HL-60 (cell line): ENCODE data around the gene FGF1.

ENCODE experiments used
- DNase-seq, 2 experiments: peaks; one replicate each; pipeline ENCODE4 v3.0.0-alpha.2; 2010 to 2020; ENCODE audit warnings: low read depth in 1 of 2, low spot score in 1 of 2
- H3K27ac ChIP-seq: fragments of 250-450 bp; sonication (Bioruptor Pico); replicated peaks from 2 replicates; pipeline ENCODE4 v1.5.1; 2020; ENCODE audit warnings: mild to moderate bottlenecking, moderate library complexity
- H3K27me3 ChIP-seq: fragments of 250-450 bp; sonication (Bioruptor Pico); 2 replicates; pipeline ENCODE4 v1.5.1; 2021; ENCODE audit warnings: mild to moderate bottlenecking, moderate library complexity; ENCODE audit not compliant: insufficient read depth, poor library complexity, severe bottlenecking
- H3K4me3 ChIP-seq: replicated peaks from 2 replicates; pipeline ENCODE4 v1.5.1; 2011; ENCODE audit warnings: mild to moderate bottlenecking, control low read depth, low read length; ENCODE audit not compliant: insufficient read depth
- GABPA ChIP-seq: IDR thresholded peaks from 2 replicates; pipeline ENCODE4 v1.6.1; 2012; ENCODE audit warnings: low read depth
- POLR2AphosphoS5 ChIP-seq: IDR thresholded peaks from 2 replicates; pipeline ENCODE4 v1.6.1; 2012; ENCODE audit warnings: low read depth
- SPI1 ChIP-seq: IDR thresholded peaks from 2 replicates; pipeline ENCODE4 v1.6.1; 2012; ENCODE audit warnings: low read depth, mild to moderate bottlenecking, borderline replicate concordance
- TF ChIP-seq, protein P1 (sequence below): IDR thresholded peaks from 2 replicates; pipeline ENCODE4 v1.6.1; 2012; ENCODE audit warnings: low read depth; ENCODE audit not compliant: insufficient replicate concordance
- TF ChIP-seq, protein P2 (sequence below): IDR thresholded peaks from one replicate; pipeline ENCODE4 v1.5.1; 2011; ENCODE audit warnings: low read length, control low read depth, inconsistent platforms; ENCODE audit not compliant: insufficient read depth

FGF1 gene

GRCh38 chr5:142584891-142585290 is 101.0 kb downstream of the FGF1 start:
- TF ChIP-seq, protein P1, sequence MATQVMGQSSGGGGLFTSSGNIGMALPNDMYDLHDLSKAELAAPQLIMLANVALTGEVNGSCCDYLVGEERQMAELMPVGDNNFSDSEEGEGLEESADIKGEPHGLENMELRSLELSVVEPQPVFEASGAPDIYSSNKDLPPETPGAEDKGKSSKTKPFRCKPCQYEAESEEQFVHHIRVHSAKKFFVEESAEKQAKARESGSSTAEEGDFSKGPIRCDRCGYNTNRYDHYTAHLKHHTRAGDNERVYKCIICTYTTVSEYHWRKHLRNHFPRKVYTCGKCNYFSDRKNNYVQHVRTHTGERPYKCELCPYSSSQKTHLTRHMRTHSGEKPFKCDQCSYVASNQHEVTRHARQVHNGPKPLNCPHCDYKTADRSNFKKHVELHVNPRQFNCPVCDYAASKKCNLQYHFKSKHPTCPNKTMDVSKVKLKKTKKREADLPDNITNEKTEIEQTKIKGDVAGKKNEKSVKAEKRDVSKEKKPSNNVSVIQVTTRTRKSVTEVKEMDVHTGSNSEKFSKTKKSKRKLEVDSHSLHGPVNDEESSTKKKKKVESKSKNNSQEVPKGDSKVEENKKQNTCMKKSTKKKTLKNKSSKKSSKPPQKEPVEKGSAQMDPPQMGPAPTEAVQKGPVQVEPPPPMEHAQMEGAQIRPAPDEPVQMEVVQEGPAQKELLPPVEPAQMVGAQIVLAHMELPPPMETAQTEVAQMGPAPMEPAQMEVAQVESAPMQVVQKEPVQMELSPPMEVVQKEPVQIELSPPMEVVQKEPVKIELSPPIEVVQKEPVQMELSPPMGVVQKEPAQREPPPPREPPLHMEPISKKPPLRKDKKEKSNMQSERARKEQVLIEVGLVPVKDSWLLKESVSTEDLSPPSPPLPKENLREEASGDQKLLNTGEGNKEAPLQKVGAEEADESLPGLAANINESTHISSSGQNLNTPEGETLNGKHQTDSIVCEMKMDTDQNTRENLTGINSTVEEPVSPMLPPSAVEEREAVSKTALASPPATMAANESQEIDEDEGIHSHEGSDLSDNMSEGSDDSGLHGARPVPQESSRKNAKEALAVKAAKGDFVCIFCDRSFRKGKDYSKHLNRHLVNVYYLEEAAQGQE = no peak
- TF ChIP-seq SPI1 = no peak
- TF ChIP-seq POLR2AphosphoS5 = no peak
- TF ChIP-seq, protein P2, sequence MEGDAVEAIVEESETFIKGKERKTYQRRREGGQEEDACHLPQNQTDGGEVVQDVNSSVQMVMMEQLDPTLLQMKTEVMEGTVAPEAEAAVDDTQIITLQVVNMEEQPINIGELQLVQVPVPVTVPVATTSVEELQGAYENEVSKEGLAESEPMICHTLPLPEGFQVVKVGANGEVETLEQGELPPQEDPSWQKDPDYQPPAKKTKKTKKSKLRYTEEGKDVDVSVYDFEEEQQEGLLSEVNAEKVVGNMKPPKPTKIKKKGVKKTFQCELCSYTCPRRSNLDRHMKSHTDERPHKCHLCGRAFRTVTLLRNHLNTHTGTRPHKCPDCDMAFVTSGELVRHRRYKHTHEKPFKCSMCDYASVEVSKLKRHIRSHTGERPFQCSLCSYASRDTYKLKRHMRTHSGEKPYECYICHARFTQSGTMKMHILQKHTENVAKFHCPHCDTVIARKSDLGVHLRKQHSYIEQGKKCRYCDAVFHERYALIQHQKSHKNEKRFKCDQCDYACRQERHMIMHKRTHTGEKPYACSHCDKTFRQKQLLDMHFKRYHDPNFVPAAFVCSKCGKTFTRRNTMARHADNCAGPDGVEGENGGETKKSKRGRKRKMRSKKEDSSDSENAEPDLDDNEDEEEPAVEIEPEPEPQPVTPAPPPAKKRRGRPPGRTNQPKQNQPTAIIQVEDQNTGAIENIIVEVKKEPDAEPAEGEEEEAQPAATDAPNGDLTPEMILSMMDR = no peak
- TF ChIP-seq GABPA = no peak
- H3K27me3 ChIP-seq = peaks cover 2% of the 10 kb centered on the region

DNA sequence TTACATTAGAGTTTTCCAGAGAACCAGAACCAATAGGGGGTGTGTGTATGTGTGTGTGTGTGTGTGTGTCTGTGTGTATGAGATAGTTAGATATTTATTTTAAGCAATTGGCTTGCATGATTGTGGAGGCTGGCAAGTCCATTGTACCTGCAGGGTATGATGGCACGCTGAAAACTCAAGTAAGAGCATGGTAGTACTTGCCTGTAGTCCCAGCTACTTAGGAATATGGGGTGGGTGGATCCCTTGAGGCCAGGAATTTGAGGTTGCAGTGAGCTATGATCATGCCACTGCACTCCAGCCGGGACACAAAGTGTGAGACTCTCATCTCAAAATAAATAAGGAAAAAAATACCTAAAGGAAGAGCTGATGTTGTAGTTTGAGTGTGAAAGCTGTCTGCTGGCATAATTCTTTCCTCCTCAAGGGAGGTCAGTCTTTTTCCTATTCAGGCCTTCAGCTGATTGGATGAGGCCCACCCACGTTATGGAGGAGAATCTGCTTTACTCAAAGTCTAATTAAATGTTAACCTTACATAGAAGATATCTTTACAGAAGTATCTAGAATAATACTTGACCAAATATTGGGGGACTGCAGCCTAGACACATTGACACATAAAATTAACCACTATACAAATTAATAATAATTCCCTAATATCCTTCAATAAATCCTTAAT is 107.6 kb downstream of the FGF1 start:
- Histone ChIP-seq H3K4me3 (no peak overlapping the region), H3K27me3 (peaks cover 6% of the 10 kb centered on the region), H3K27ac (no peak overlapping the region)
- no peak for TF ChIP-seq GABPA
- DNase-seq = no peak

More at GRCh38 chr5:142584891-142585290, 101.0 kb downstream of the FGF1 start:
- Histone ChIP-seq H3K4me3 (no peak overlapping the region), H3K27ac (no peak overlapping the region)
- DNase-seq = no peak

DNA sequence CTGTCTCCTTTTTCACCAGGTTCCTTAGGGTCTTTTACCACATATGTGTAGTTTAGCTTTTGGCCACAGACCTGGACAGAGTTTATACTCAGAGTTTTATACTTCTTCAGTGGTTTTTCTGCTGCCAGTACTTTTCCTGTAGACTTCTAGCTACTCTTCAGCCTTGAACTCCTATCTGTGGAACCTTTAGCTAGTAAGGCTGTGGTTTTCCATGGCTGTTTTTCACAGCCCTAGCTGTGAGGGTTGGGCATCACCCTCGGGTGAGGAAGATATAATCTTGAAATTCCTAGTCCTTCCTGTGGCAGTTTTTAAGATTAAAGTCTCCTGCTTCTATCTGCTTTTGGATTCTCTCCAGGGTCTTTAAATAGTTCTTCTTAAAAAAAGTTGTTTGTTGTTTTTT is 109.1 kb downstream of the FGF1 start:
- Histone ChIP-seq H3K4me3 (no peak overlapping the region), H3K27ac (no peak overlapping the region), H3K27me3 (peaks cover 6% of the 10 kb centered on the region)
- TF ChIP-seq, protein P2 = no peak
- TF ChIP-seq, protein P1 = no peak
- TF ChIP-seq SPI1 (no peak), POLR2AphosphoS5 (no peak), GABPA (no peak)
- no peak for DNase-seq

- TF ChIP-seq, protein P2 = no peak
- TF ChIP-seq SPI1 (no peak), POLR2AphosphoS5 (no peak), GABPA (no peak)
- TF ChIP-seq, protein P1 = no peak
- no peak overlapping the region for H3K4me3 ChIP-seq
- H3K27ac ChIP-seq = no peak overlapping the region
- no peak for DNase-seq
- H3K27me3 ChIP-seq = peaks cover 6% of the 10 kb centered on the region
These were observed 109.6 kb downstream of the FGF1 start for GRCh38 chr5:142576303-142576702.
